GM12872 (cell line): Measurements from ENCODE around the gene ABCC10.

ENCODE experiments used
- CTCF ChIP-seq: IDR thresholded peaks from 3 replicates; pipeline ENCODE4 v1.5.1; 2011; ENCODE audit warnings: low read depth, mild to moderate bottlenecking, low read length, moderate library complexity; ENCODE audit not compliant: insufficient read depth

ABCC10 gene

GRCh38 chr6:43421831-43422230, 5.5 kb upstream of the ABCC10 start:
- TF ChIP-seq CTCF: no peak

DNA sequence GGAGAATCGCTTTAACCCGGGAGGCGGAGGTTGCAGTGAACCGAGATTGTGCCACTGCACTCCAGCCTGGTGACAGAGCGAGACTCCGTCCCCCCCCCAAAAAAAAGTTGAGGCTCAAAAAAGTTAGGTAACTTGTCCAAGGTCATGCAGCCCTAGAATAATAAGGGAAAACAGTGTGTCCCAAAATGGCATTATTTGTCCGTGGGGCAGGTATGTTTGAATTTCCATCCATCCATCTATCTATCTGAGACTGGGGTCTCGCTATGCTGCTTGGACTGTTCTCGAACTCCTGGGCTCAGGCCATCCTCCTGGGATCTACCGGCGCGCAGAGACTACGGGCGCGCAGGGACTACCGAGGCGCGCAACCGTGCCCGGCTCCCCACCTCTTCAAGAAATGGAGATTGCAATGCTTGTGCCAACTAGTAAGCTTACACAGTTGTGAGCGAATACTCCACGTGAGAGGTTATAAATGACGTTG, 374 bp upstream of the ABCC10 start:
- TF ChIP-seq CTCF: no peak

DNA sequence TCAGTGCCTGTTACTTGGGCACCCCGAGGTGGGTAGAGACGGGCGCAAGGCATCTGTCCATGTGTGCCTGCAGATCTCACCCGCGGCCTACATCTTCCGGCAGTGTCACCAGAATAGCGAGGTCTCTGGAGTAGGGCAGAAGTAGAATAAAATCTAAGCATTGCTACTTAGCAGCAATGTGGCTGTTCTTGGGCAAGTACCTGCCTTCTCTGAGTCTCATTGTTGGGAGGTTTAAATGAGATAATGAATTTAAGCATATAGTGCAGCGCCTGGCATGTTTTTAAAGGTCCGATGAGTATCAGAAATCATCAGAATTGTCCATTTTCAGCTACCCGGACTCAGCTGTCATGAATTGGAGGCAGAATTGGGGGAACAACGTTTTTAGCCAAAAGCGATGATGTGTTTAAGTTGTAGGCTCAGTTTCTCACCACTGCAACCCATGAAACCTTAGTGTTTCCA, 800 bp downstream of the ABCC10 start:
- TF ChIP-seq CTCF: no peak

DNA sequence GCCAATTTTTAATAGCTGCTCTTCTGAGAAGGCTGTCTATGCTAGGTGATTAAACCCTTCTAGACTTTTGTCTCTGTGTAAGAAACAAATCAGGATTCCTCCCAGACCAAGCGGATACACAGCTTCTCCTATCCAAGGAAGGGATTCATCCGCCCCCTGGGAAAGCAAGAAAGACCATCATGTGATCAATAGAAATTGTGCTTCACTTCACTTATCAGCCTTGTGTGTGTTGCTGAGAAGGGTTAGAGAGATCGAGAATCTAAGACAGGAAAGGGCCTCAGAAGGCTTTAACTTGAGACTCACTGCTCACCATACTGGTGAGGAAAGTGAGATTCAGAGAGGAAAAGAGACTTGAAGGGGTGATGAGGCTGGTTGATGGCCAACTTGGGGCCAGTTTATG, 1.5 kb downstream of the ABCC10 start:
- TF ChIP-seq CTCF: no peak

GRCh38 chr6:43432009-43432945, 4.9 kb downstream of the ABCC10 start:
- TF ChIP-seq CTCF: no peak

DNA sequence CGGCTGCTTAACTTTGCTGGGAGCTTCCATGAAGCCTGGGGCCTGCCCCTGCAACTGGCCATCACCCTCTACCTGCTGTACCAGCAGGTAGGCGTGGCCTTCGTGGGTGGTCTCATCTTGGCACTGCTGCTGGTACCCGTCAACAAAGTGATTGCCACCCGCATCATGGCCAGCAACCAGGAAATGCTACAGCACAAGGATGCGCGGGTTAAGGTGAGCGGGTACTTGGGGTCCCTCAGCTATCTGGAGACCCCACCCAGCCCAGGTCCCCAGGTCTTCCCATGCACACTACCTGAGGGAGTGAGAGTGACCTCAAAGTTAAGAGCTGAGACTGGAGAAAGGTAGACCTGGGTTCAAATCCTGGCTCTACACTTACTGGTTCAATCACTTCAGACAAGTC, 5.8 kb downstream of the ABCC10 start:
- TF ChIP-seq CTCF: no peak

DNA sequence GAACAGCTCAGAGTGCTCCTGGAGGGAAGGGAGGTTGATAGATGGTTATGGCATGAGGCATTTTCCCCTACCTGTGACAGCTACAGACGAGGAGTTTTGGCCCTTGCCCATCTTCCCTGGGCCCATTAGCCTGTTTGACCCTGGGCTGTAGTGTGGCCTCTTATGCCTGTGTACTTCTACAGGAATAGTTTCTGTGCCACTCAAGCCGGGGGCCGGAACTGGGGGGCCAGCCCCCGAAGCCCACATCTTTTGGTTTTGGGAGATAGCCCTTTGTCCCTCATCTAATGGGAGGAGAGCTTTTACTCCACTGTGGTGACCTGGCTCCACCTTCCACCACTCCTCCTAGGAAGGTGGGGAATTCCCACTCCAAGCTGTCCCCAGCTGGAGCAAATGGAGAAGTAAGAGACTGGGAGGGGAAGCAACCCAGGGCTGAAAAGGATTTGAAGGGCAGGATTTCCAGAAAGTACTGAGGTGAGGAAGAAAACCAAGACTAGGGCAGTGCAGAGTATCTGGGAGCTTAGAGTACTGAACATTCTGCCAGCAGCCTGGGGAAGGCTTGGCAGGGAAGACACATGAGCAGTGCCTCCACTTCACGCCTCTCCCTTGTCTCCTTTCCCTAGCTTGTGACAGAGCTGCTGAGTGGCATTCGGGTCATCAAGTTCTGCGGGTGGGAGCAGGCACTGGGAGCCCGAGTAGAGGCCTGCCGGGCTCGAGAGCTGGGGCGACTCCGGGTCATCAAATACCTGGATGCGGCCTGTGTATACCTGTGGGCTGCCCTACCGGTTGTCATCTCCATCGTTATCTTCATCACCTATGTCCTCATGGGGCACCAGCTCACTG, 6.9 kb downstream of the ABCC10 start:
- TF ChIP-seq CTCF: no peak
